K562 (cell line): ENCODE data around the gene TGFBR1. TPM values are rescaled to one million over a fixed set of nuclear protein-coding genes. Genes with fewer than 3 reads are reported as not detected.
A peak's percentile ranks its signal among the peaks of the same experiment; 100 is the strongest.

Experiments used
- ATF3 ChIP-seq, 2 experiments: fragments of 450-650 bp in 1 of 2; sonication (generic) in 1 of 2; formaldehyde crosslinking in 1 of 2; IDR thresholded peaks in 1 of 2; conservative IDR thresholded peaks in 1 of 2; 2 replicates each; pipeline versions ENCODE4 v1.6.1 to v1.8.1; 2016 to 2023; ENCODE audit warnings: mild to moderate bottlenecking in 2 of 2, moderate library complexity in 2 of 2, inconsistent platforms in 1 of 2, missing genetic modification reagents in 1 of 2
- BRF2 ChIP-seq: IDR thresholded peaks from 3 replicates; pipeline ENCODE4 v1.6.1; 2011; ENCODE audit warnings: borderline replicate concordance, mild to moderate bottlenecking; ENCODE audit not compliant: insufficient read length, insufficient read depth
- CHCHD3 ChIP-seq: fragments of 250-450 bp; sonication (Bioruptor Pico); IDR thresholded peaks from 2 replicates; pipeline ENCODE4 v2.1.2; 2022; ENCODE audit warnings: mild to moderate bottlenecking
- DEAF1 ChIP-seq: fragments of 450-650 bp; formaldehyde crosslinking; IDR thresholded peaks from 2 replicates; pipeline ENCODE4 v1.4.0; 2020; ENCODE audit warnings: mild to moderate bottlenecking, moderate library complexity
- FOXP4 ChIP-seq: sonication (generic); formaldehyde crosslinking; IDR thresholded peaks from 2 replicates; pipeline ENCODE4 v1.8.0; 2022; ENCODE audit warnings: mild to moderate bottlenecking, missing genetic modification reagents, borderline replicate concordance
- HDAC3 ChIP-seq: fragments of 450-650 bp; IDR thresholded peaks from 2 replicates; pipeline ENCODE4 v1.6.1; 2018; ENCODE audit warnings: borderline replicate concordance, mild to moderate bottlenecking, moderate library complexity; ENCODE audit not compliant: partially characterized antibody
- HLTF ChIP-seq: fragments of 450-650 bp; IDR thresholded peaks from 2 replicates; pipeline ENCODE4 v1.6.1; 2016
- HNRNPLL ChIP-seq: fragments of 200-400 bp; formaldehyde crosslinking; IDR thresholded peaks from 2 replicates; pipeline ENCODE4 v1.6.1; 2017; ENCODE audit warnings: low read length, low read depth, mild to moderate bottlenecking; ENCODE audit not compliant: poor library complexity, severe bottlenecking
- JUND ChIP-seq, 2 experiments: IDR thresholded peaks; 2 replicates in 1 of 2; 3 replicates in 1 of 2; pipeline ENCODE4 v1.6.1; 2011; ENCODE audit warnings: borderline replicate concordance in 2 of 2, low read depth in 2 of 2, low read length in 2 of 2, improper control_type of control experiment in 1 of 2, missing biosample characterization in 1 of 2, missing genetic modification characterization in 1 of 2, missing genetic modification reagents in 1 of 2
- KLF16 ChIP-seq: IDR thresholded peaks from 2 replicates; pipeline ENCODE4 v1.6.1; 2016; ENCODE audit warnings: antibody characterized with exemption
- ZHX1 ChIP-seq: fragments of 150-350 bp; conservative IDR thresholded peaks from 2 replicates; pipeline ENCODE4 v1.6.1; 2014; ENCODE audit warnings: low read length
- ZNF3 ChIP-seq: fragments of 250-450 bp; sonication (Bioruptor Pico); IDR thresholded peaks from 2 replicates; pipeline ENCODE4 v1.5.0; 2021; ENCODE audit warnings: mild to moderate bottlenecking, moderate library complexity
- ZNF324 ChIP-seq: fragments of 250-450 bp; sonication (Bioruptor Pico); IDR thresholded peaks from 2 replicates; pipeline ENCODE4 v1.4.0; 2020; ENCODE audit warnings: mild to moderate bottlenecking
- ZNF431 ChIP-seq: sonication (generic); formaldehyde crosslinking; IDR thresholded peaks from 2 replicates; pipeline ENCODE4 v1.8.0; 2022; ENCODE audit warnings: mild to moderate bottlenecking, missing genetic modification reagents
- ZNF639 ChIP-seq, 2 experiments: fragments of 200-800 bp in 1 of 2; sonication (Bioruptor generic) in 1 of 2; sonication (generic) in 1 of 2; formaldehyde crosslinking in 1 of 2; IDR thresholded peaks in 1 of 2; conservative IDR thresholded peaks in 1 of 2; 2 replicates each; pipeline versions ENCODE4 v1.5.0 to v1.6.1; 2016 to 2020; ENCODE audit warnings: missing compliant biosample characterization in 1 of 2, missing genetic modification characterization in 1 of 2, missing genetic modification reagents in 1 of 2
- ZNF785 ChIP-seq: fragments of 250-450 bp; sonication (Bioruptor Pico); IDR thresholded peaks from 2 replicates; pipeline ENCODE4 v1.4.0; 2020; ENCODE audit warnings: mild to moderate bottlenecking
- polyA plus RNA-seq, 8 experiments: library from polyadenylated mRNA; depleted of rRNA in 4 of 8; stranded (reverse) in 5 of 8; unstranded in 3 of 8; fragments of >200 nt; fragmentation: Nextera tagmentation in 2 of 8; fragmentation: Illumina TruSeq in 1 of 8; extraction: Ambion mirVana in 2 of 8; extraction: Trizol in 1 of 8; gene quantifications; 2 replicates each; pipeline versions ENCODE4 v1.2.1 to v1.2.3, GENCODE V29; 2011 to 2014; ENCODE audit warnings: inconsistent platforms in 1 of 8, missing spikeins in 1 of 8
- total RNA-seq, 7 experiments: library from RNA; depleted of rRNA in 6 of 7; stranded (reverse); fragments of >200 nt in 6 of 7; fragmentation: Illumina TruSeq in 2 of 7; extraction: Trizol in 2 of 7; gene quantifications; 2 replicates each; pipeline versions ENCODE4 v1.2.1 to v1.2.3, GENCODE V29; 2011 to 2021; ENCODE audit warnings: low replicate concordance in 1 of 7

TGFBR1 gene
- total and polyA plus RNA-seq, 9 of the 15 experiments (the other 6 are each of a cell fraction or from before 2014, with no cell fraction given) = 15.5 to 62.4 (median 42.7) TPM

GRCh38 chr9:99137225-99137624, 32.3 kb downstream of the TGFBR1 start (continued):
- TF ChIP-seq ZHX1 = no peak
- no peak for TF ChIP-seq HNRNPLL
- TF ChIP-seq HDAC3 = no peak
- TF ChIP-seq ZNF3 (CRISPR knock-in tag) = no peak
- TF ChIP-seq ZNF431 (CRISPR knock-in tag) = no peak
- no peak for TF ChIP-seq HLTF
- 0 out of 4 replicates have a peak, but pooled peaks of 1 of the 2 experiments have one; percentile 33 for TF ChIP-seq ZNF639 (CRISPR knock-in tag; conservative IDR thresholded peaks at IDR 0.05 in 1 of 2, IDR thresholded peaks at IDR 0.05 in 1 of 2)
- TF ChIP-seq CHCHD3 = no peak
- no peak for TF ChIP-seq FOXP4
- TF ChIP-seq ATF3 (IDR thresholded peaks at IDR 0.05) = no peak
- TF ChIP-seq ATF3 (CRISPR knock-in tag; conservative IDR thresholded peaks at IDR 0.05) = no peak
- no peak for TF ChIP-seq JUND (IDR thresholded peaks at IDR 0.05; ENCODE audit: borderline replicate concordance, low read depth, low read length)
- no peak for TF ChIP-seq JUND (tag; IDR thresholded peaks at IDR 0.05; ENCODE audit: borderline replicate concordance, low read depth, low read length)
- TF ChIP-seq ZNF785 (CRISPR knock-in tag) = no peak
- no peak for TF ChIP-seq BRF2
- TF ChIP-seq DEAF1 (CRISPR knock-in tag) = no peak
- no peak for TF ChIP-seq ZNF324 (CRISPR knock-in tag)
- no peak for TF ChIP-seq KLF16
